ENCODE measurements around the gene PROSER2.
"Not testable (repeated sequence)": the region's sequence is repeated elsewhere in the genome, so short reads cannot be mapped to it uniquely, and the experiment has no call there.

PROSER2 gene

GRCh38 chr10:11878776-11879175 lies 55.6 kb downstream of the PROSER2 start:
- H3K4me3 ChIP-seq (ENCODE audit: low read length), result no peak overlapping the region
- DNase-seq (ENCODE audit: low read depth, low spot score), result no peak

- DNase-seq (ENCODE audit: low read depth, low spot score), result no peak
- no peak overlapping the region for H3K4me3 ChIP-seq (ENCODE audit: low read length)
Observed at GRCh38 chr10:11879387-11880094, 56.4 kb downstream of the PROSER2 start.

- DNase-seq (ENCODE audit: low read depth, low spot score), result no peak
- no peak overlapping the region for H3K4me3 ChIP-seq (ENCODE audit: low read length)
Observed at GRCh38 chr10:11880151-11881029, 57.2 kb downstream of the PROSER2 start.

GRCh38 chr10:11881030-11881476 lies 57.9 kb downstream of the PROSER2 start:
- DNase-seq (ENCODE audit: low read depth, low spot score), result no peak
- H3K4me3 ChIP-seq (ENCODE audit: low read length), result no peak overlapping the region

- H3K4me3 ChIP-seq (ENCODE audit: low read length), result no peak overlapping the region
- no peak for DNase-seq (ENCODE audit: low read depth, low spot score)
Observed at GRCh38 chr10:11881477-11882417, 58.6 kb downstream of the PROSER2 start.

GRCh38 chr10:11882646-11883375 lies 59.7 kb downstream of the PROSER2 start:
- H3K4me3 ChIP-seq (ENCODE audit: low read length), result no peak overlapping the region
- no peak for DNase-seq (ENCODE audit: low read depth, low spot score)

- no peak overlapping the region for H3K4me3 ChIP-seq (ENCODE audit: low read length)
- DNase-seq (ENCODE audit: low read depth, low spot score), result no peak
Observed at GRCh38 chr10:11884706-11885423, 61.7 kb downstream of the PROSER2 start.

- no peak overlapping the region for H3K4me3 ChIP-seq (ENCODE audit: low read length)
- DNase-seq (ENCODE audit: low read depth, low spot score), result no peak
Observed at GRCh38 chr10:11885437-11886137, 62.4 kb downstream of the PROSER2 start.

GRCh38 chr10:11886138-11886474 lies 63.0 kb downstream of the PROSER2 start:
- H3K4me3 ChIP-seq (ENCODE audit: low read length), result no peak overlapping the region
- DNase-seq (ENCODE audit: low read depth, low spot score), result no peak

GRCh38 chr10:11886851-11887250 lies 63.7 kb downstream of the PROSER2 start:
- no peak overlapping the region for H3K4me3 ChIP-seq (ENCODE audit: low read length)
- DNase-seq (ENCODE audit: low read depth, low spot score), result no peak

- no peak overlapping the region for H3K4me3 ChIP-seq (ENCODE audit: low read length)
- no peak for DNase-seq (ENCODE audit: low read depth, low spot score)
Observed at GRCh38 chr10:11887381-11888227, 64.4 kb downstream of the PROSER2 start.

- not testable (repeated sequence) for DNase-seq (ENCODE audit: low read depth, low spot score); H3K4me3 ChIP-seq (ENCODE audit: low read length)
Observed at GRCh38 chr10:11889263-11889662, 66.1 kb downstream of the PROSER2 start.

- DNase-seq (ENCODE audit: low read depth, low spot score), result no peak
- H3K4me3 ChIP-seq (ENCODE audit: low read length), result no peak overlapping the region
Observed at GRCh38 chr10:11891776-11892486, 68.8 kb downstream of the PROSER2 start.

GRCh38 chr10:11893749-11894278 lies 70.7 kb downstream of the PROSER2 start:
- DNase-seq (ENCODE audit: low read depth, low spot score), result no peak
- H3K4me3 ChIP-seq (ENCODE audit: low read length), result no peak overlapping the region

- H3K4me3 ChIP-seq (ENCODE audit: low read length), result no peak overlapping the region
- DNase-seq (ENCODE audit: low read depth, low spot score), result no peak
Observed at GRCh38 chr10:11894381-11895107, 71.4 kb downstream of the PROSER2 start.

Measured in Jurkat, Clone E6-1 (cell line).